ENCODE measurements around the gene GZMM.

Gene GZMM

GRCh38 chr19:538641-539428 is 5.0 kb upstream of the GZMM start:
- TF ChIP-seq ZFX (IDR thresholded peaks at IDR 0.05) (no peak), CTCF (conservative IDR thresholded peaks at IDR 0.05) (no peak)

DNA sequence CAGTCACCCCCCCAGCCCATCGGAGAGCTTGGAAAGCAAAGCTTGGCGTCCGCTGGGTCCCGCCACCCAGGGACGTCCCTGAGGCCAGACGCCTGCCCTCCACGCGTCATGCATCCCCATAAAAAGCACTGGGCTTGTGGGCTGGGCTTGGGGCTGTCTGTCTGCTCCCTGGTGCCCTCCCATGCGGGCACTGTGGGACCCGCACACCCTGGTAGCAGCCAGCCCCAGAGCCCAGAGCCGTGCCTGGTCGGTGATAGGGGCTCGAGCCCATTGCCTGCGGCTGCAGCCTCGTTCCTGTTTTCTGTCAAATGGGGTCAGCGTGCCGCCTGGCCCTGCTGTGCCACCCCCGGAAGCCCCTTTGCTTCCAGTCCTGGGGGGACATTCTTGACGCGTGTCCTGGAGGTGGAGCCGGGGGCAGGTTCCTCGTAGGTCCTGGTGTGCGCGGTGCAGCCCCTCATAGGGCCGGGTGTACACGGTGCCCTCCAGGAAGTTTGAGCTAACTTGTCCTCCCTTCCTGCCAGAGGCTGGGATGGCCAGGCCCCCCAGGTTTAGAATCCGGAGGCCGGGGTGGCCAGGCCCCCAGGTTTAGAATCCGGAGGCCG is 4.3 kb upstream of the GZMM start:
- no peak overlapping the region for H3K27ac ChIP-seq
- TF ChIP-seq CTCF (conservative IDR thresholded peaks at IDR 0.05) (no peak), ZFX (IDR thresholded peaks at IDR 0.05) (no peak)

More at GRCh38 chr19:538641-539428, 5.0 kb upstream of the GZMM start:
- no peak overlapping the region for H3K27ac ChIP-seq

GRCh38 chr19:540867-541637 is 2.8 kb upstream of the GZMM start:
- no peak for TF ChIP-seq ZFX (IDR thresholded peaks at IDR 0.05)
- TF ChIP-seq CTCF (conservative IDR thresholded peaks at IDR 0.05), result no peak
- no peak overlapping the region for H3K27ac ChIP-seq

GRCh38 chr19:541699-542098 is 2.2 kb upstream of the GZMM start:
- H3K27ac ChIP-seq, result no peak overlapping the region
- TF ChIP-seq ZFX (IDR thresholded peaks at IDR 0.05) (no peak), CTCF (conservative IDR thresholded peaks at IDR 0.05) (no peak)

DNA sequence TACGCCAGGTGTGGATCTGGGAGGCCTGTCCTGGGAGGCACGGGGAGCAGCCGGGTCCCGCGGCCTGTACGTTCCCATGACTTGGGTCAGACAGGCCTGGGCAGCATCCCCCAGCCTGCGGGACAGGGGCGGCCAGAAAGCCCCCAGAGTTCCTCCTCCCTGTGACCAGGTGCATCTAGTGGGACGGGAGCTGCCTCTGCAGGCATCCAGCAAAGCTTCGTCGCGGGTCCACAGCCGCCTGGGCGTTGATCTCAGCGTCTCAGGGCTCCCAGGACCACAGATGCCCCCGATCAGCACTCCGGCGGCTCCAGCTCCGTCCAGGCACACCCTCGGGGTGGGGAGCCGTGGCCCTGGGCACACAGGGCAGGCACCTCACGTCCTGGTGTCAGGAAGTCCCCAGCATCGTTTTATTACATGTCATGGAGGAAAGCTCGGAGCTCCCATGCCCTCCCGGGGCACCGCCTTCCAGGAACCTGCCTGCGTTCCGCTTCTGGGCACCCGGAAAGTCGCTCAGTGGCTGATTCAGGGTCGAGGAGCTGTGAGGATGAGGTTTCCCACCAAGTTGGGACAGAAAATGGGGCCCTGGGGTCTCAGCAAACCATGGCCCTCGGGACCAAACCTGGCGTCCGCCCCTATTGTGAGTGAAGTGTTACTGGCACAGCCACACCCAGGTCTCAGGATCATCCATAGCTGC is 1.5 kb upstream of the GZMM start:
- TF ChIP-seq ZFX (IDR thresholded peaks at IDR 0.05) (no peak), CTCF (conservative IDR thresholded peaks at IDR 0.05) (no peak)
- no peak overlapping the region for H3K27ac ChIP-seq

GRCh38 chr19:547117-547516 is 3.3 kb downstream of the GZMM start:
- TF ChIP-seq ZFX (IDR thresholded peaks at IDR 0.05) (no peak), CTCF (conservative IDR thresholded peaks at IDR 0.05) (no peak)
- no peak overlapping the region for H3K27ac ChIP-seq
